ENCODE data around the gene MCOLN3. TPM values are rescaled to one million over a fixed set of nuclear protein-coding genes. Genes with fewer than 3 reads are reported as not detected.

Gene MCOLN3
- total RNA-seq, 1 experiment from 2014 or later, result 2.4 TPM

GRCh38 chr1:84973498-84974334 is 74.6 kb downstream of the MCOLN3 start:
- TF ChIP-seq EZH2 (IDR thresholded peaks at IDR 0.05; ENCODE audit: low read length, unreplicated experiment), result no peak
- TF ChIP-seq EZH2phosphoT487 (IDR thresholded peaks at IDR 0.05; ENCODE audit: borderline replicate concordance, low read length), result no peak
- TF ChIP-seq CTCF (conservative IDR thresholded peaks at IDR 0.05; ENCODE audit: low read depth, low read length), result no peak
- ATAC-seq, result no peak
- Histone ChIP-seq H3K9ac (ENCODE audit: low read length) (no peak overlapping the region), H3K79me2 (ENCODE audit: low read length) (no peaks in the 10 kb centered on the region), H3K9me2 (replicated peaks; ENCODE audit: low read length) (no peaks in the 10 kb centered on the region), H3K36me3 (ENCODE audit: low read depth, low read length) (no peaks in the 10 kb centered on the region), H4K20me1 (ENCODE audit: low read length) (no peaks in the 10 kb centered on the region), H3K4me3 (ENCODE audit: low read length) (no peak overlapping the region), H3K4me2 (ENCODE audit: low read length) (no peak overlapping the region), H2AFZ (ENCODE audit: low read length) (no peak overlapping the region), H3K9me3 (ENCODE audit: low read length) (no peaks in the 10 kb centered on the region), H3K4me1 (ENCODE audit: insufficient read depth, low read length) (no peaks in the 10 kb centered on the region), H3K27me3 (ENCODE audit: low read length) (no peaks in the 10 kb centered on the region), H3F3A (ENCODE audit: low read length, unreplicated experiment) (no peaks in the 10 kb centered on the region), H3K27ac (ENCODE audit: low read length) (no peak overlapping the region)
- DNase-seq, result no peak
- no TSS peak for BruUV-seq (replicated peaks)
- intact Hi-C loops (cut with micrococcal nuclease), result no loop called here
- ChIA-PET CTCF (no interaction called here), POLR2A (ENCODE audit: unreplicated experiment) (no interaction called here)

- intact Hi-C loops (cut with micrococcal nuclease), result no loop called here
- H3K9ac ChIP-seq (ENCODE audit: low read length), result no peak overlapping the region
- no peaks in the 10 kb centered on the region for H3K36me3 ChIP-seq (ENCODE audit: low read depth, low read length)
- CTCF ChIA-PET, result interaction anchor here (0.5 to 0.7 kb wide), 2 partner anchors 349 to 715 kb away, joined by 3 to 10 read pairs; no protein-coding TSS in a partner anchor
- no peaks in the 10 kb centered on the region for H3F3A ChIP-seq (ENCODE audit: low read length, unreplicated experiment)
- H3K4me3 ChIP-seq (ENCODE audit: low read length), result no peak overlapping the region
- no peak for TF ChIP-seq EZH2 (IDR thresholded peaks at IDR 0.05; ENCODE audit: low read length, unreplicated experiment)
- no peak for TF ChIP-seq CTCF (conservative IDR thresholded peaks at IDR 0.05; ENCODE audit: low read depth, low read length)
- TF ChIP-seq EZH2phosphoT487 (IDR thresholded peaks at IDR 0.05; ENCODE audit: borderline replicate concordance, low read length), result no peak
- no peaks in the 10 kb centered on the region for H3K9me2 ChIP-seq (replicated peaks; ENCODE audit: low read length)
- H3K4me2 ChIP-seq (ENCODE audit: low read length), result no peak overlapping the region
- H3K4me1 ChIP-seq (ENCODE audit: insufficient read depth, low read length), result no peaks in the 10 kb centered on the region
- H3K27ac ChIP-seq (ENCODE audit: low read length), result no peak overlapping the region
- H3K27me3 ChIP-seq (ENCODE audit: low read length), result no peaks in the 10 kb centered on the region
- no peak for DNase-seq
- no peaks in the 10 kb centered on the region for H3K79me2 ChIP-seq (ENCODE audit: low read length)
- ATAC-seq, result no peak
- H4K20me1 ChIP-seq (ENCODE audit: low read length), result no peaks in the 10 kb centered on the region
- H3K9me3 ChIP-seq (ENCODE audit: low read length), result no peaks in the 10 kb centered on the region
- POLR2A ChIA-PET (ENCODE audit: unreplicated experiment), result no interaction called here
- H2AFZ ChIP-seq (ENCODE audit: low read length), result no peak overlapping the region
- no TSS peak for BruUV-seq (replicated peaks)
These were observed 75.8 kb downstream of the MCOLN3 start for GRCh38 chr1:84972377-84972987.

- DNase-seq (no peak), ATAC-seq (no peak)
- Histone ChIP-seq H3K79me2 (ENCODE audit: low read length) (no peaks in the 10 kb centered on the region), H3K9ac (ENCODE audit: low read length) (no peak overlapping the region), H3F3A (ENCODE audit: low read length, unreplicated experiment) (no peaks in the 10 kb centered on the region), H3K9me3 (ENCODE audit: low read length) (no peaks in the 10 kb centered on the region), H3K4me1 (ENCODE audit: insufficient read depth, low read length) (no peaks in the 10 kb centered on the region), H3K4me2 (ENCODE audit: low read length) (no peak overlapping the region), H3K36me3 (ENCODE audit: low read depth, low read length) (no peaks in the 10 kb centered on the region), H4K20me1 (ENCODE audit: low read length) (no peaks in the 10 kb centered on the region), H3K4me3 (ENCODE audit: low read length) (no peak overlapping the region), H3K27ac (ENCODE audit: low read length) (no peak overlapping the region), H3K27me3 (ENCODE audit: low read length) (no peaks in the 10 kb centered on the region), H2AFZ (ENCODE audit: low read length) (no peak overlapping the region), H3K9me2 (replicated peaks; ENCODE audit: low read length) (no peaks in the 10 kb centered on the region)
- ChIA-PET POLR2A (ENCODE audit: unreplicated experiment) (no interaction called here), CTCF (interaction anchor here (0.7 kb wide), 1 partner anchor 714 kb away, joined by 3 read pairs; no protein-coding TSS in a partner anchor)
- intact Hi-C loops (cut with micrococcal nuclease), result no loop called here
- BruUV-seq (replicated peaks), result no TSS peak
- TF ChIP-seq EZH2 (IDR thresholded peaks at IDR 0.05; ENCODE audit: low read length, unreplicated experiment) (no peak), EZH2phosphoT487 (IDR thresholded peaks at IDR 0.05; ENCODE audit: borderline replicate concordance, low read length) (no peak), CTCF (conservative IDR thresholded peaks at IDR 0.05; ENCODE audit: low read depth, low read length) (no peak)
These were observed 76.3 kb downstream of the MCOLN3 start for GRCh38 chr1:84971957-84972356.

Measured in PC-3 (cell line).